ENCODE results near the gene KRTAP2-2. TPM values are rescaled to one million over a fixed set of nuclear protein-coding genes. Genes with fewer than 3 reads are reported as not detected.

The KRTAP2-2 gene
- total and polyA plus RNA-seq, 10 of the 15 experiments (the other 5 are each of a cell fraction or from before 2014, with no cell fraction given): not detected

DNA sequence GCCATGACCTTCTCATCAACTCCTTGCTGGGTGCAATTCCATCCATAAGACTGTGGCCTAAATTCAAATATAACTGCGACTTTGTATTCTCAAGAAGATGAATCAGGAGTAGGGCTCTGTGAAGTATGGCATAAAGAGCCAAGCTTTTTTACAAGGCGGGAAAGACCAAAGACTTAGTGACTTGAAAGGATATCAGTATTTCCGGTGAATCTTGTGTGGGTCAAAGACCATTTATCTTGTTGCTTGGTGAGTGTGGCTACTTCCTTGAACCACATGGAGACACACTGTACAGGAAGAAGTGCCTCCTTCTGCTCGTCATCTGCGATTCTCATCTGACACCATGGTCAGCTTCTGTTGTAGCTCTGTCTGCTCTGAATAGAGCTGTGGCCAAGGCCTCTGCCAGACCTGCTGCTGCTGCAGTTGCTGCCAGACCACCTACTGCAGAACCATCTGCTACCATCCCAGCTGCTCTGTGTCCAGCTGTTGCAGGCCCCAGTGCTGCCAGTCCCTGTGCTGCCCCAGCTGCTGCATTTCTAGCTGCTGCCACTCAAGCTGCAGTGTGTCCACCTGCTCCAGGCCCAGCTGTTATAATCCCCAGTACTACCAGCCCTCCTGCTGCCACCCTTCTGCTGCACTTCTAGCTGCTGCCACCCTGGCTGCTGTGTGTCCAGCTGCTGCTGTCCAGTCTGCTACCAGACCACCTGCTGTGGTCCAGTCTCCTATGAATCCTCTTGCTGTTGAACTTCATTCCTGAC, 16.8 kb upstream of the KRTAP2-2 start (continued):
- TF ChIP-seq, protein P1, sequence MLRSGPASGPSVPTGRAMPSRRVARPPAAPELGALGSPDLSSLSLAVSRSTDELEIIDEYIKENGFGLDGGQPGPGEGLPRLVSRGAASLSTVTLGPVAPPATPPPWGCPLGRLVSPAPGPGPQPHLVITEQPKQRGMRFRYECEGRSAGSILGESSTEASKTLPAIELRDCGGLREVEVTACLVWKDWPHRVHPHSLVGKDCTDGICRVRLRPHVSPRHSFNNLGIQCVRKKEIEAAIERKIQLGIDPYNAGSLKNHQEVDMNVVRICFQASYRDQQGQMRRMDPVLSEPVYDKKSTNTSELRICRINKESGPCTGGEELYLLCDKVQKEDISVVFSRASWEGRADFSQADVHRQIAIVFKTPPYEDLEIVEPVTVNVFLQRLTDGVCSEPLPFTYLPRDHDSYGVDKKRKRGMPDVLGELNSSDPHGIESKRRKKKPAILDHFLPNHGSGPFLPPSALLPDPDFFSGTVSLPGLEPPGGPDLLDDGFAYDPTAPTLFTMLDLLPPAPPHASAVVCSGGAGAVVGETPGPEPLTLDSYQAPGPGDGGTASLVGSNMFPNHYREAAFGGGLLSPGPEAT (IDR thresholded peaks at IDR 0.05; ENCODE audit: low read depth): no peak
- TF ChIP-seq YBX1 (IDR thresholded peaks at IDR 0.05): no peak
- no peak for TF ChIP-seq ZNF207 (IDR thresholded peaks at IDR 0.05; ENCODE audit: borderline replicate concordance)
- no peak for TF ChIP-seq FOXK2 (IDR thresholded peaks at IDR 0.05)
- TF ChIP-seq, protein P2, sequence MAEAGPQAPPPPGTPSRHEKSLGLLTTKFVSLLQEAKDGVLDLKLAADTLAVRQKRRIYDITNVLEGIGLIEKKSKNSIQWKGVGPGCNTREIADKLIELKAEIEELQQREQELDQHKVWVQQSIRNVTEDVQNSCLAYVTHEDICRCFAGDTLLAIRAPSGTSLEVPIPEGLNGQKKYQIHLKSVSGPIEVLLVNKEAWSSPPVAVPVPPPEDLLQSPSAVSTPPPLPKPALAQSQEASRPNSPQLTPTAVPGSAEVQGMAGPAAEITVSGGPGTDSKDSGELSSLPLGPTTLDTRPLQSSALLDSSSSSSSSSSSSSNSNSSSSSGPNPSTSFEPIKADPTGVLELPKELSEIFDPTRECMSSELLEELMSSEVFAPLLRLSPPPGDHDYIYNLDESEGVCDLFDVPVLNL (IDR thresholded peaks at IDR 0.05; ENCODE audit: low read depth, low read length): no peak
- TF ChIP-seq NR2F1 (conservative IDR thresholded peaks at IDR 0.05): no peak
- no peak for TF ChIP-seq MTA2 (IDR thresholded peaks at IDR 0.05; ENCODE audit: low read depth)
- TF ChIP-seq NRF1 (conservative IDR thresholded peaks at IDR 0.05; ENCODE audit: low read depth, low read length): no peak
- TF ChIP-seq YY1 (IDR thresholded peaks at IDR 0.05; ENCODE audit: low read depth, low read length): no peak

DNA sequence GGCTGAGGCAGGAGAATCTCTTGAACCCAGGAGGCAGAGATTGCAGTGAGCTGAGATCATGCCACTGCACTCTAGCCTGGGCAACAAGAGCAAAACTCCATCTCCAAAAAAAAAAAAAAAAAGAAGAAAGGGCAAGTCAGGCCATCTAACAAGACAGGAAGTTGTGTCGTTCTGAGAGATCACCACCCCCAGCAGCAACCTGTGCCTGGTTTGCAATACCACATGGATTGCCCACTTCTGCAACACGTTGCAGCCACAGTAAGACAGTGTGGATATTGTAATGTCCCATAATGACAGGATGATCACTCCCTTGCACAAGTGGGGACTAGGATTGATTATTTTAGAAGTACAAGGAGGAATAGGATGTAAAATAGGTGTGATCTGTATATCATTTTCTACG, 14.0 kb upstream of the KRTAP2-2 start:
- no peak for DNase-seq (ENCODE audit: low read depth, low spot score)
- intact Hi-C loops (cut with micrococcal nuclease; ENCODE audit: unreplicated experiment): no loop called here
- in situ Hi-C loops (cut with MboI): no loop called here
- 2% methylated on average over 3 of the region's 3 CpGs for WGBS (ENCODE audit: insufficient coverage, insufficient replicate concordance, low lambda C conversion rate, missing lambda C conversion rate)
- CTCF ChIA-PET: no interaction called here
- Histone ChIP-seq H3K79me2 (ENCODE audit: control insufficient read depth, insufficient read depth, low read length) (no peaks in the 10 kb centered on the region), H3K9me3 (replicated peaks; ENCODE audit: control insufficient read depth, insufficient read depth, low read length) (no peaks in the 10 kb centered on the region), H3K4me2 (ENCODE audit: control insufficient read depth, insufficient read depth) (no peak overlapping the region), H3K36me3 (ENCODE audit: control insufficient read depth in 2 of 2, insufficient read depth in 2 of 2, low read length in 1 of 2) (no peaks in the 10 kb centered on the region), H3K27ac (ENCODE audit: control insufficient read depth, insufficient read depth) (no peak overlapping the region), H3K4me1 (ENCODE audit: control insufficient read depth, insufficient read depth, low read length) (no peaks in the 10 kb centered on the region), H3K9ac (ENCODE audit: control insufficient read depth, insufficient read depth, low read length) (no peak overlapping the region), H4K20me1 (ENCODE audit: control insufficient read depth, insufficient read depth) (no peaks in the 10 kb centered on the region), H3K27me3 (replicated peaks in 1 of 2; ENCODE audit: control insufficient read depth in 2 of 2, insufficient read depth in 2 of 2, low read length in 1 of 2) (no peaks in the 10 kb centered on the region; a peak in 1 of 4 replicates), H3K4me3 (no peak overlapping the region), H2AFZ (ENCODE audit: control insufficient read depth, low read depth, low read length) (no peak overlapping the region)
- no peak for FAIRE-seq
- SMC1A ChIA-PET (ENCODE audit: uncharacterized antibody, unreplicated experiment): no interaction called here
- no TSS peak for BruUV-seq (replicated peaks)
- no peak for ATAC-seq
- RAD21 ChIA-PET (ENCODE audit: unreplicated experiment): no interaction called here
- POLR2A ChIA-PET: no interaction called here
- TF ChIP-seq, protein P3, sequence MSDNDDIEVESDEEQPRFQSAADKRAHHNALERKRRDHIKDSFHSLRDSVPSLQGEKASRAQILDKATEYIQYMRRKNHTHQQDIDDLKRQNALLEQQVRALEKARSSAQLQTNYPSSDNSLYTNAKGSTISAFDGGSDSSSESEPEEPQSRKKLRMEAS (IDR thresholded peaks at IDR 0.05; ENCODE audit: low read depth, low read length): no peak
- TF ChIP-seq ZBTB33 (IDR thresholded peaks at IDR 0.05) (no peak), ZNF217 (IDR thresholded peaks at IDR 0.05) (no peak), FOS (IDR thresholded peaks at IDR 0.05; ENCODE audit: borderline replicate concordance, extremely low read depth, insufficient read length) (no peak), KAT2A (conservative IDR thresholded peaks at IDR 0.05; ENCODE audit: control insufficient read depth, low read depth, low read length) (no peak), BCLAF1 (IDR thresholded peaks at IDR 0.05) (no peak), STAT1 (conservative IDR thresholded peaks at IDR 0.05) (no peak)

Measured in GM12878 (cell line).